Measurements from ENCODE around the gene RAB4A. TPM values are rescaled to one million over a fixed set of nuclear protein-coding genes. Genes with fewer than 3 reads are reported as not detected.
A peak's percentile ranks its signal among the peaks of the same experiment; 100 is the strongest.
"Not testable (repeated sequence)": the region's sequence is repeated elsewhere in the genome, so short reads cannot be mapped to it uniquely, and the experiment has no call there.

Gene RAB4A
- total RNA-seq, 1 donor from 2014 or later: 47.1 TPM

DNA sequence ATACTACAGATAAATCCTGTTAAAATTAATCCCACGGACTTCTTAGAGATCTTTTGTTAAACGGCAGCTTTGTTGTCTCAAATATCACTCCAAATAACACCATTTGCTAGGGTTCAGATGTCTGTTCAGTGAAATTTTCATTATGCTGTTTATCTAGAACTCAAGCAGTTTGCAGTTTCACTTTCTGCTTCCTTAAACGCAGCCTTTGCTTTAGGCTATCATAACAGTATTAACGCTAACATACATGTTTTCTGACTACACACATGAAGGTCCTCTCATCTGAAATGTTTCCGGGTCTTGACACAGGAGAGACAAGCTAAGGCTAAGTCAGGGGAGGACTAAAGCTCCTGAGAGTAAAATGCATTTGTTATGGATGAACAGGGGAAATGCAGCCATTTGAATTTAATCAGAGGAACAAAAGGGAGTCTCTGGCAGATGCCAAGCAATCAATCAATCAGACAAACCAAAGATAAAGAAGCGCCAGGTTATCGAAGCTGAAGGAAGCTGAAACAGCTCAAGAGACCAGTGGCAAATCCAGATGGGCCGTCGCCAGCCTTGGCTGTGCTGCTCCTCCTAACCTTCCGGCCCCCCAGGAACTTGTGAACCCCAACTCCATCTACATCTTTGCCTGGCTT, 55.1 kb downstream of the RAB4A start:
- DNase-seq: no peak

DNA sequence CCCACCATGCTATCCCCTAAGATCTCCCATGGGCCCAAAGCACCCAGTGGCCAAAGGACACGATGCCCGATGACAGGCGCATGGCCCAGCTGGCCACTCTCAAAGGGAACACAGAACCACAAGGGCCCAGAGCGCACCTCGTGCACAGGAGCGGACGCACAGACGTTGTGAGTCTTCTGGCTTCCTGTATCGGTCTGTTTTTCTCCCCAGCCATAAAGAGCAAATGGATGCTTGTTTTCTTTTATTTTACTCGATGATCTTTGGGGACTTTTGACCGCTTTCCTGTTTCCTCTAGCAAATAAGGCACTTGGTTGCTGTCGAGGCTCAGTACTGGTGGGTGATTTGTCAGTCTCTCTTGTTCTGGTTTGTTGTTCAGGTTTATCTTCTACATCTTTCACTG, 55.7 kb downstream of the RAB4A start:
- H3K27me3 ChIP-seq: no peaks in the 10 kb centered on the region
- no peaks in the 10 kb centered on the region for H3K9me3 ChIP-seq
- intact Hi-C loops (cut with DNase I): no loop called here
- peak overlapping the region; percentile 32 for H3K27ac ChIP-seq
- H3K36me3 ChIP-seq: peaks cover 35% of the 10 kb centered on the region
- TF ChIP-seq CTCF (IDR thresholded peaks at IDR 0.05): no peak
- H3K4me1 ChIP-seq: no peaks in the 10 kb centered on the region
- DNase-seq (no peak), ATAC-seq (no peak)
- no peak overlapping the region for H3K4me3 ChIP-seq

More for the DNA sequence above, 55.1 kb downstream of the RAB4A start:
- H3K9me3 ChIP-seq: no peaks in the 10 kb centered on the region
- no peak for ATAC-seq
- H3K4me1 ChIP-seq: no peaks in the 10 kb centered on the region
- no peak overlapping the region for H3K4me3 ChIP-seq
- H3K27ac ChIP-seq: peak overlapping the region; percentile 32
- intact Hi-C loops (cut with DNase I): no loop called here
- H3K27me3 ChIP-seq: no peaks in the 10 kb centered on the region
- H3K36me3 ChIP-seq: peaks cover 37% of the 10 kb centered on the region
- no peak for TF ChIP-seq CTCF (IDR thresholded peaks at IDR 0.05)

- H3K9me3 ChIP-seq; H3K27ac ChIP-seq; H3K4me3 ChIP-seq; intact Hi-C loops (cut with DNase I); DNase-seq; H3K27me3 ChIP-seq; H3K4me1 ChIP-seq; ATAC-seq: not testable (repeated sequence)
- peaks cover 30% of the 10 kb centered on the region for H3K36me3 ChIP-seq
These were observed 56.9 kb downstream of the RAB4A start for GRCh38 chr1:229327765-229328164.

DNA sequence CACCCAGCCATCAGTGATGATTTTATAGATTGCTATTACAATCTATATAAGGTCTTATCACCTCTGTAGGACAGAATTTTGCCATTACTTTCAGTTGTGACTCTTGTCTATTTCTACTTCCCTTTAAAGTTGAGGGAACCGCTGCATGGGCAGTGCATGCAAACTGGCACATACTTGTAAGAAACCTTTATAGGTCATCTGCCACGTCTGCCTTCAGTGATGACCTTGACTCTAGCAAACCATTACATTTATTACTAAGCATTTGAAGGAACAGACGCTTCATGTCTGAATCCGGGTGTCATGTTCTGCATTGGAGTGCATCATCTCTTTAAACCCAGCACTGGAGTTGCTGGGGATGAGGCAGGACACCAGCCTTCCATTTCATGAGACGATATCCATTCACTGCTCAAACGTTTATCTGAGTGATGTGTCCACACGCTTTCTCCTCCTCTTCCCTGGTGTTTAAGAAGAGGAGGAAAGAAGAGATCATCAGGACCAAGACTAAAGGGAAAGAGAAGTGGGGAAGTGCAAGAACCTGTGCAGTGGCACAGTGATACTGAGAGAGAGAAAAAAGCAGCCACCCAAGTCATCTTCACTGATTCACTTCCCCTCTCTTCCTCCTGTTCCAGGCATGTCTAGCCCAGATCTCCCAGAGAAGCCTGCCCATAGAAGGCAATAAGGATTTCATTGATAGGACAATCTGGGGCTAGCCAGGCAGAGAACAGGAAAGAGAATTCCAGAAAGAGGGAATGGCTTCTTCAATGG, 57.9 kb downstream of the RAB4A start:
- no peaks in the 10 kb centered on the region for H3K4me1 ChIP-seq
- intact Hi-C loops (cut with DNase I): no loop called here
- no peaks in the 10 kb centered on the region for H3K9me3 ChIP-seq
- H3K36me3 ChIP-seq: peaks cover 22% of the 10 kb centered on the region
- ATAC-seq (no peak), DNase-seq (no peak)
- no peak for TF ChIP-seq CTCF (IDR thresholded peaks at IDR 0.05)
- H3K27me3 ChIP-seq: no peaks in the 10 kb centered on the region
- no peak overlapping the region for H3K27ac ChIP-seq
- no peak overlapping the region for H3K4me3 ChIP-seq

- Histone ChIP-seq H3K27ac (no peak overlapping the region), H3K9me3 (no peaks in the 10 kb centered on the region), H3K27me3 (no peaks in the 10 kb centered on the region), H3K4me3 (no peak overlapping the region), H3K36me3 (no peaks in the 10 kb centered on the region), H3K4me1 (no peaks in the 10 kb centered on the region)
- intact Hi-C loops (cut with DNase I): no loop called here
- TF ChIP-seq CTCF (IDR thresholded peaks at IDR 0.05): no peak
- DNase-seq: no peak
- ATAC-seq: no peak
These were observed 63.4 kb downstream of the RAB4A start for GRCh38 chr1:229334269-229334668.

GRCh38 chr1:229334716-229335115, 63.8 kb downstream of the RAB4A start:
- Histone ChIP-seq H3K9me3 (no peaks in the 10 kb centered on the region), H3K4me3 (no peak overlapping the region), H3K4me1 (no peaks in the 10 kb centered on the region), H3K27ac (no peak overlapping the region), H3K27me3 (no peaks in the 10 kb centered on the region), H3K36me3 (no peaks in the 10 kb centered on the region)
- DNase-seq: no peak
- intact Hi-C loops (cut with DNase I): no loop called here
- no peak for TF ChIP-seq CTCF (IDR thresholded peaks at IDR 0.05)
- ATAC-seq: no peak

Measured in upper lobe of right lung (tissue), 1 donor.